ENCODE measurements around the gene PAQR4. TPM values are rescaled to one million over a fixed set of nuclear protein-coding genes. Genes with fewer than 3 reads are reported as not detected.

PAQR4 gene
- total and polyA plus RNA-seq, 2 of the 13 experiments (the other 11 are each of a cell fraction or from before 2014, with no cell fraction given), result 15.9 to 24.8 TPM

DNA sequence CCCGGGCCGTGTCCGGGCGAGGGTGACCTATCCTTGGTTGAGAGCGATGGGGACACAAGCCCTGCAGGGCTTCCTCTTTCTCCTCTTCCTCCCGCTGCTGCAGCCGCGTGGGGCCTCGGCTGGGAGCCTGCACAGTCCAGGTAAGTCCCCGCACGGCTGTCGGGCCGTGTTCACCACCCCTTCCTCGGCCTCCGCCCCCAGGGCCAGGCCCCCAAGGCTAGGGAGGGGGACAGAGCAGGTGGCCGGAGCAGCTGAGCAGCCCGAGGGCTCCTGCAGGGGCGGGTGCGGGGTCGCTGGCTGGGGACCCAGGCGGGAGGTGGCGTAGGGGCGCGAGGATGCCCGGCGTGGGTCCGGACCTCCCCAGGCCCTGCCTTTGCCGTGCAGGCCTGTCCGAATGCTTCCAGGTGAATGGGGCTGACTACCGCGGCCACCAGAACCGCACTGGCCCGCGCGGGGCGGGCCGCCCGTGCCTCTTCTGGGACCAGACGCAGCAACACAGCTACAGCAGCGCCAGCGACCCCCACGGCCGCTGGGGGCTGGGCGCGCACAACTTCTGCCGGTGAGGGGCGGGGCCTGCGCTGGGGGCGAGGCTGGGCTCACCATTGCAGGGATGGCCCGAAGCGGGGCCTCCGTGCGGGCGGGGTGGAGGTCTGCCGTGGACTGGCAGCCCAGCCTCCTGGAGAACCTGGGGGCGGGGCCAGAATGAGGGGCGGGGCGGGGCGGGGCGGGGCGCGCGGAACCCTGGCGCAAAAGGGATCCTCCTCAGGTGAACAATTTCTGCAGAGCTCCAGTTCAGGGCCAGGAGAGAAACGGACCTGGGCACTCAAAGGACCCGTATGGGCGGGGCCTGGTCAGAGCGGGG, 4.4 kb upstream of the PAQR4 start (continued):
- TF ChIP-seq, protein P1, sequence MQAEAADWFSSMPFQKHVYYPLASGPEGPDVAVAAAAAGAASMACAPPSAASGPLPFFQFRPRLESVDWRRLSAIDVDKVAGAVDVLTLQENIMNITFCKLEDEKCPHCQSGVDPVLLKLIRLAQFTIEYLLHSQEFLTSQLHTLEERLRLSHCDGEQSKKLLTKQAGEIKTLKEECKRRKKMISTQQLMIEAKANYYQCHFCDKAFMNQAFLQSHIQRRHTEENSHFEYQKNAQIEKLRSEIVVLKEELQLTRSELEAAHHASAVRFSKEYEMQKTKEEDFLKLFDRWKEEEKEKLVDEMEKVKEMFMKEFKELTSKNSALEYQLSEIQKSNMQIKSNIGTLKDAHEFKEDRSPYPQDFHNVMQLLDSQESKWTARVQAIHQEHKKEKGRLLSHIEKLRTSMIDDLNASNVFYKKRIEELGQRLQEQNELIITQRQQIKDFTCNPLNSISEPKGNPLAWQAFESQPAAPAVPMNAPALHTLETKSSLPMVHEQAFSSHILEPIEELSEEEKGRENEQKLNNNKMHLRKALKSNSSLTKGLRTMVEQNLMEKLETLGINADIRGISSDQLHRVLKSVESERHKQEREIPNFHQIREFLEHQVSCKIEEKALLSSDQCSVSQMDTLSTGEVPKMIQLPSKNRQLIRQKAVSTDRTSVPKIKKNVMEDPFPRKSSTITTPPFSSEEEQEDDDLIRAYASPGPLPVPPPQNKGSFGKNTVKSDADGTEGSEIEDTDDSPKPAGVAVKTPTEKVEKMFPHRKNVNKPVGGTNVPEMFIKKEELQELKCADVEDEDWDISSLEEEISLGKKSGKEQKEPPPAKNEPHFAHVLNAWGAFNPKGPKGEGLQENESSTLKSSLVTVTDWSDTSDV (CRISPR knock-in tag; IDR thresholded peaks at IDR 0.05), result 0 out of 2 replicates have a peak, but pooled peaks have one; percentile 3
- TF ChIP-seq ZNF614 (CRISPR knock-in tag; IDR thresholded peaks at IDR 0.05; ENCODE audit: borderline replicate concordance), result no peak
- TF ChIP-seq, protein P2, sequence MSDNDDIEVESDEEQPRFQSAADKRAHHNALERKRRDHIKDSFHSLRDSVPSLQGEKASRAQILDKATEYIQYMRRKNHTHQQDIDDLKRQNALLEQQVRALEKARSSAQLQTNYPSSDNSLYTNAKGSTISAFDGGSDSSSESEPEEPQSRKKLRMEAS (IDR thresholded peaks at IDR 0.05), result 0 out of 2 replicates have a peak, but pooled peaks have one; percentile 10
- no peak for TF ChIP-seq GABPA (IDR thresholded peaks at IDR 0.05; ENCODE audit: low read depth, low read length)
- no peak for TF ChIP-seq GABPA (CRISPR knock-in tag; IDR thresholded peaks at IDR 0.05; ENCODE audit: low read depth)
- TF ChIP-seq, protein P3, sequence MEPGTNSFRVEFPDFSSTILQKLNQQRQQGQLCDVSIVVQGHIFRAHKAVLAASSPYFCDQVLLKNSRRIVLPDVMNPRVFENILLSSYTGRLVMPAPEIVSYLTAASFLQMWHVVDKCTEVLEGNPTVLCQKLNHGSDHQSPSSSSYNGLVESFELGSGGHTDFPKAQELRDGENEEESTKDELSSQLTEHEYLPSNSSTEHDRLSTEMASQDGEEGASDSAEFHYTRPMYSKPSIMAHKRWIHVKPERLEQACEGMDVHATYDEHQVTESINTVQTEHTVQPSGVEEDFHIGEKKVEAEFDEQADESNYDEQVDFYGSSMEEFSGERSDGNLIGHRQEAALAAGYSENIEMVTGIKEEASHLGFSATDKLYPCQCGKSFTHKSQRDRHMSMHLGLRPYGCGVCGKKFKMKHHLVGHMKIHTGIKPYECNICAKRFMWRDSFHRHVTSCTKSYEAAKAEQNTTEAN (CRISPR knock-in tag; conservative IDR thresholded peaks at IDR 0.05), result no peak
- TF ChIP-seq ZNF350 (CRISPR knock-in tag; IDR thresholded peaks at IDR 0.05; ENCODE audit: borderline replicate concordance, low read depth), result no peak
- no peak for TF ChIP-seq ZNF230 (CRISPR knock-in tag; IDR thresholded peaks at IDR 0.05)
- TF ChIP-seq MTF2 (CRISPR knock-in tag; IDR thresholded peaks at IDR 0.05; ENCODE audit: borderline replicate concordance), result no peak
